CD14-positive monocyte (primary cell): ENCODE data around the gene RAC2. TPM values are rescaled to one million over a fixed set of nuclear protein-coding genes. Genes with fewer than 3 reads are reported as not detected.

Experiments used
- DNase-seq, 3 donors: peaks; one replicate each; pipeline ENCODE4 v3.0.0-alpha.2; 2011 to 2022
- H2AFZ ChIP-seq: 2 replicates; pipeline ENCODE4 v1.6.0; 2012; ENCODE audit warnings: mild to moderate bottlenecking, low read depth, low read length, inconsistent platforms; ENCODE audit not compliant: insufficient read depth, poor library complexity, severe bottlenecking
- H3K27ac ChIP-seq, 2 donors: 1 replicate in 1 of 2; 2 replicates in 1 of 2; pipeline ENCODE4 v1.5.1; 2012 to 2013; ENCODE audit warnings: low read length in 2 of 2, control low read depth in 1 of 2, inconsistent platforms in 1 of 2, low read depth in 1 of 2, mild to moderate bottlenecking in 1 of 2
- H3K27me3 ChIP-seq, 2 donors: one replicate each; pipeline versions ENCODE4 v1.6.0 to v1.6.1; 2011 to 2013; ENCODE audit warnings: low read length in 2 of 2; ENCODE audit not compliant: control insufficient read depth in 2 of 2, insufficient read depth in 2 of 2
- H3K36me3 ChIP-seq, 2 donors: replicated peaks in 1 of 2; 1 replicate in 1 of 2; 2 replicates in 1 of 2; pipeline versions ENCODE4 v1.5.1 to v1.6.1; 2012 to 2013; ENCODE audit warnings: low read length in 2 of 2, control low read depth in 1 of 2, inconsistent platforms in 1 of 2, mild to moderate bottlenecking in 1 of 2; ENCODE audit not compliant: insufficient read depth in 2 of 2, control insufficient read depth in 1 of 2
- H3K4me1 ChIP-seq, 2 donors: 1 replicate in 1 of 2; 2 replicates in 1 of 2; pipeline versions ENCODE4 v1.5.1 to v1.6.1; 2012 to 2013; ENCODE audit warnings: low read length in 2 of 2, control low read depth in 1 of 2, inconsistent platforms in 1 of 2, mild to moderate bottlenecking in 1 of 2, moderate library complexity in 1 of 2; ENCODE audit not compliant: insufficient read depth in 2 of 2, control insufficient read depth in 1 of 2
- H3K4me2 ChIP-seq: replicated peaks from 2 replicates; pipeline ENCODE3; 2012; ENCODE audit warnings: low read length, moderate library complexity, mild to moderate bottlenecking; ENCODE audit not compliant: poor library complexity, severe bottlenecking; ENCODE audit errors: extremely low read depth
- H3K4me3 ChIP-seq, 3 experiments: fragments of 200-600 bp in 1 of 3; sonication (generic) in 1 of 3; replicated peaks in 1 of 3; 1 replicate in 2 of 3; 2 replicates in 1 of 3; pipeline ENCODE4 v1.5.1; 2011 to 2013; ENCODE audit warnings: low read length in 3 of 3, mild to moderate bottlenecking in 3 of 3, control low read depth in 2 of 3, low read depth in 2 of 3, inconsistent platforms in 1 of 3, moderate library complexity in 1 of 3
- H3K79me2 ChIP-seq: 2 replicates; pipeline ENCODE4 v1.6.0; 2012; ENCODE audit warnings: mild to moderate bottlenecking, control low read depth, inconsistent platforms, low read length, moderate library complexity; ENCODE audit not compliant: insufficient read depth
- H3K9ac ChIP-seq: 2 replicates; pipeline ENCODE4 v1.6.0; 2017; ENCODE audit warnings: low read length, mild to moderate bottlenecking; ENCODE audit not compliant: insufficient read depth, poor library complexity, severe bottlenecking
- H3K9me3 ChIP-seq, 2 donors: replicated peaks in 1 of 2; 1 replicate in 1 of 2; 2 replicates in 1 of 2; pipeline versions ENCODE4 v1.5.1 to v1.6.1; 2012 to 2013; ENCODE audit warnings: low read length in 2 of 2, control low read depth in 1 of 2; ENCODE audit not compliant: control insufficient read depth in 1 of 2, insufficient read depth in 1 of 2
- H4K20me1 ChIP-seq: 2 replicates; pipeline ENCODE4 v1.6.0; 2012; ENCODE audit warnings: mild to moderate bottlenecking, low read length, control low read depth, moderate library complexity; ENCODE audit not compliant: insufficient read depth
- H3K27ac Mint-ChIP-seq, 7 donors: one replicate each; pipeline ENCODE4 v1.8.0; 2020; ENCODE audit warnings: mild to moderate bottlenecking in 7 of 7, mixed read lengths in 7 of 7, moderate library complexity in 6 of 7, inconsistent platforms in 2 of 7
- H3K27me3 Mint-ChIP-seq, 3 donors: one replicate each; pipeline ENCODE4 v1.8.0; 2021 to 2022; ENCODE audit warnings: low read depth in 3 of 3, mild to moderate bottlenecking in 3 of 3, mixed read lengths in 3 of 3, moderate library complexity in 3 of 3, inconsistent platforms in 1 of 3
- H3K36me3 Mint-ChIP-seq, 2 donors: one replicate each; pipeline ENCODE4 v1.8.0; 2020; ENCODE audit warnings: mixed read lengths in 2 of 2, inconsistent platforms in 1 of 2, mild to moderate bottlenecking in 1 of 2
- H3K4me1 Mint-ChIP-seq: one replicate; pipeline ENCODE4 v1.8.0; 2020; ENCODE audit warnings: mild to moderate bottlenecking, mixed read lengths
- H3K4me3 Mint-ChIP-seq, 2 donors: one replicate each; pipeline ENCODE4 v1.8.0; 2020; ENCODE audit warnings: mild to moderate bottlenecking in 2 of 2, mixed read lengths in 2 of 2, moderate library complexity in 1 of 2
- H3K9me3 Mint-ChIP-seq, 7 donors: one replicate each; pipeline ENCODE4 v1.8.0; 2020 to 2022; ENCODE audit warnings: mixed read lengths in 7 of 7, mild to moderate bottlenecking in 6 of 7, moderate library complexity in 6 of 7, inconsistent platforms in 2 of 7
- WGBS: methylation state at CpG from one replicate; pipeline ENCODE4 v1.1.5; 2013; ENCODE audit warnings: missing lambda C conversion rate; ENCODE audit not compliant: insufficient coverage; 5-methylcytosine and 5-hydroxymethylcytosine counted together
- intact Hi-C, 2 donors: fragments of 100-400 bp; cut with micrococcal nuclease; formaldehyde crosslinking; loops; one replicate each; pipeline versions ENCODE4 v1.15.0 to v1.15.1; 2023
- polyA plus RNA-seq, 3 donors: library from polyadenylated mRNA; depleted of rRNA in 1 of 3; unstranded in 2 of 3; stranded (reverse) in 1 of 3; fragments of 300-500 nt in 2 of 3; fragments of >200 nt in 1 of 3; fragmentation: Illumina TruSeq in 2 of 3; gene quantifications; 1 replicate in 2 of 3; 2 replicates in 1 of 3; pipeline ENCODE4 v1.2.3, GENCODE V29; 2012 to 2021
- TF ChIP-seq, protein P1 (sequence below): fragments of 200-600 bp; IDR thresholded peaks from one replicate; pipeline ENCODE4 v1.8.0; 2022; ENCODE audit warnings: antibody characterized with exemption, mild to moderate bottlenecking

The RAC2 gene
- polyA plus RNA-seq, 3 donors, result 360 to 529 (median 526) TPM

GRCh38 chr22:37292641-37293040, 48.6 kb upstream of the RAC2 start:
- H2AFZ ChIP-seq, result no peak overlapping the region
- peaks cover 0 to 4% (median 0%) of the 10 kb centered on the region in 7 donors for H3K9me3 Mint-ChIP-seq
- peaks cover 99% of the 10 kb centered on the region for H4K20me1 ChIP-seq
- H3K4me1 ChIP-seq, result peaks cover 61 to 97% of the 10 kb centered on the region in 2 donors
- no peak for DNase-seq
- H3K36me3 ChIP-seq, result peaks cover 92 to 95% of the 10 kb centered on the region in 2 donors
- H3K27ac Mint-ChIP-seq, result peak overlapping the region in 1 of 7 donors; percentile 52
- intact Hi-C loops, result no loop called here
- H3K27me3 ChIP-seq, result no peaks in the 10 kb centered on the region
- WGBS, result 96% methylated on average over 13 of the region's 13 CpGs
- peaks cover 88% of the 10 kb centered on the region for H3K4me1 Mint-ChIP-seq
- H3K9ac ChIP-seq, result no peak overlapping the region
- H3K9me3 ChIP-seq, result no peaks in the 10 kb centered on the region
- no peak overlapping the region for H3K4me2 ChIP-seq
- H3K36me3 Mint-ChIP-seq, result peaks cover 95 to 99% of the 10 kb centered on the region in 2 donors
- no peak overlapping the region for H3K27ac ChIP-seq
- H3K4me3 Mint-ChIP-seq, result no peak overlapping the region
- H3K79me2 ChIP-seq, result peaks cover 83% of the 10 kb centered on the region
- no peak overlapping the region for H3K4me3 ChIP-seq
- peaks cover 0 to 1% (median 0%) of the 10 kb centered on the region in 3 donors for H3K27me3 Mint-ChIP-seq
- TF ChIP-seq, protein P1, sequence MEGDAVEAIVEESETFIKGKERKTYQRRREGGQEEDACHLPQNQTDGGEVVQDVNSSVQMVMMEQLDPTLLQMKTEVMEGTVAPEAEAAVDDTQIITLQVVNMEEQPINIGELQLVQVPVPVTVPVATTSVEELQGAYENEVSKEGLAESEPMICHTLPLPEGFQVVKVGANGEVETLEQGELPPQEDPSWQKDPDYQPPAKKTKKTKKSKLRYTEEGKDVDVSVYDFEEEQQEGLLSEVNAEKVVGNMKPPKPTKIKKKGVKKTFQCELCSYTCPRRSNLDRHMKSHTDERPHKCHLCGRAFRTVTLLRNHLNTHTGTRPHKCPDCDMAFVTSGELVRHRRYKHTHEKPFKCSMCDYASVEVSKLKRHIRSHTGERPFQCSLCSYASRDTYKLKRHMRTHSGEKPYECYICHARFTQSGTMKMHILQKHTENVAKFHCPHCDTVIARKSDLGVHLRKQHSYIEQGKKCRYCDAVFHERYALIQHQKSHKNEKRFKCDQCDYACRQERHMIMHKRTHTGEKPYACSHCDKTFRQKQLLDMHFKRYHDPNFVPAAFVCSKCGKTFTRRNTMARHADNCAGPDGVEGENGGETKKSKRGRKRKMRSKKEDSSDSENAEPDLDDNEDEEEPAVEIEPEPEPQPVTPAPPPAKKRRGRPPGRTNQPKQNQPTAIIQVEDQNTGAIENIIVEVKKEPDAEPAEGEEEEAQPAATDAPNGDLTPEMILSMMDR, result no peak

- peaks cover 99% of the 10 kb centered on the region for H4K20me1 ChIP-seq
- H3K9ac ChIP-seq, result no peak overlapping the region
- Mint-ChIP-seq H3K4me3 (no peak overlapping the region), H3K9me3 (peaks cover 0 to 4% (median 0%) of the 10 kb centered on the region in 7 donors), H3K4me1 (peaks cover 88% of the 10 kb centered on the region), H3K36me3 (peaks cover 95 to 99% of the 10 kb centered on the region in 2 donors), H3K27me3 (peaks cover 0 to 1% (median 0%) of the 10 kb centered on the region in 3 donors), H3K27ac (peak overlapping the region in 3 of 7 donors; percentile 15 to 52 (median 33))
- DNase-seq, result no peak
- H3K36me3 ChIP-seq, result peaks cover 92 to 95% of the 10 kb centered on the region in 2 donors
- H3K27ac ChIP-seq, result peak overlapping the region in 1 of 2 donors; percentile 3
- 100% methylated on average over 4 of the region's 5 CpGs for WGBS
- H3K4me1 ChIP-seq, result peaks cover 61 to 97% of the 10 kb centered on the region in 2 donors
- H3K4me2 ChIP-seq, result no peak overlapping the region
- no peaks in the 10 kb centered on the region for H3K27me3 ChIP-seq
- H3K79me2 ChIP-seq, result peaks cover 83% of the 10 kb centered on the region
- TF ChIP-seq, protein P1, result no peak
- no peak overlapping the region for H2AFZ ChIP-seq
- no peak overlapping the region for H3K4me3 ChIP-seq
- H3K9me3 ChIP-seq, result no peaks in the 10 kb centered on the region
- intact Hi-C loops, result no loop called here
These were observed 47.7 kb upstream of the RAC2 start for GRCh38 chr22:37291559-37292298.
